GM12878 (cell line): Measurements from ENCODE around the gene NPM3. TPM values are rescaled to one million over a fixed set of nuclear protein-coding genes. Genes with fewer than 3 reads are reported as not detected.

Experiments
- ATAC-seq: fragments of 200-7000 bp; cut with Tn5 transposase; 3 replicates; pipeline ENCODE4 v1.9.1; 2020; ENCODE audit warnings: mild to moderate bottlenecking, moderate library complexity
- BruUV-seq: library from RNA; stranded (reverse); fragments of 400-500 nt; replicated peaks from 2 replicates; lab custom pipeline; 2021; lab: Mats Ljungman, UMichigan
- CTCF ChIA-PET: fragments of 300-600 bp; sonication (Branson Sonifier 250); formaldehyde crosslinking; extraction: SDS; loops from one replicate; lab custom pipeline; 2021; ENCODE audit warnings: inconsistent platforms; lab: Yijun Ruan, JAX
- POLR2A ChIA-PET: fragments of 350-600 bp; formaldehyde crosslinking; extraction: SDS; loops from one replicate; lab custom pipeline; 2021; ENCODE audit warnings: inconsistent platforms; lab: Charles Lee
- RAD21 ChIA-PET: fragments of 300-600 bp; sonication (Branson Sonifier 250); formaldehyde crosslinking; loops from one replicate; lab custom pipeline; 2023; ENCODE audit warnings: antibody characterized with exemption; ENCODE audit not compliant: unreplicated experiment; lab: Charles Lee
- SMC1A ChIA-PET: fragments of 300-600 bp; sonication (Branson Sonifier 250); formaldehyde crosslinking; loops from one replicate; lab custom pipeline; 2023; ENCODE audit not compliant: unreplicated experiment, uncharacterized antibody; lab: Charles Lee
- DNase-seq: peaks from one replicate; pipeline ENCODE4 v3.0.0-alpha.2; 2011; ENCODE audit warnings: low read depth, low spot score
- FAIRE-seq: peaks from 3 replicates; lab custom pipeline; 2011; peaks lifted over from hg19 to GRCh38; lab: Jason Lieb, UNC
- H2AFZ ChIP-seq: 2 replicates; pipeline ENCODE4 v1.6.0; 2011; ENCODE audit warnings: low read depth, low read length, control low read depth; ENCODE audit not compliant: control insufficient read depth
- H3K27ac ChIP-seq: 2 replicates; pipeline ENCODE4 v1.5.1; 2011; ENCODE audit warnings: control low read depth; ENCODE audit not compliant: control insufficient read depth, insufficient read depth
- H3K27me3 ChIP-seq, 2 experiments: replicated peaks in 1 of 2; 2 replicates each; pipeline versions ENCODE4 v1.6.0 to v1.6.1; 2011; ENCODE audit warnings: low read length in 1 of 2; ENCODE audit not compliant: control insufficient read depth in 2 of 2, insufficient read depth in 2 of 2
- H3K36me3 ChIP-seq, 2 experiments: 2 replicates each; pipeline ENCODE4 v1.5.1; 2011; ENCODE audit warnings: low read length in 1 of 2; ENCODE audit not compliant: control insufficient read depth in 2 of 2, insufficient read depth in 2 of 2
- H3K4me1 ChIP-seq: 2 replicates; pipeline ENCODE4 v1.6.1; 2011; ENCODE audit warnings: mild to moderate bottlenecking, low read length, moderate library complexity, mixed read lengths; ENCODE audit not compliant: control insufficient read depth, insufficient read depth
- H3K4me2 ChIP-seq: 2 replicates; pipeline ENCODE4 v1.6.0; 2011; ENCODE audit warnings: control low read depth; ENCODE audit not compliant: control insufficient read depth, insufficient read depth
- H3K4me3 ChIP-seq: fragments of 200-600 bp; sonication (generic); 2 replicates; pipeline ENCODE4 v1.5.1; 2016
- H3K79me2 ChIP-seq: 2 replicates; pipeline ENCODE4 v1.6.0; 2011; ENCODE audit warnings: low read length; ENCODE audit not compliant: control insufficient read depth, insufficient read depth
- H3K9ac ChIP-seq: 2 replicates; pipeline ENCODE4 v1.8.0; 2011; ENCODE audit warnings: low read length, control low read depth, mixed read lengths; ENCODE audit not compliant: control insufficient read depth, insufficient read depth
- H3K9me3 ChIP-seq: replicated peaks from 3 replicates; pipeline ENCODE4 v1.5.1; 2011; ENCODE audit warnings: mild to moderate bottlenecking, low read length; ENCODE audit not compliant: control insufficient read depth, insufficient read depth
- H4K20me1 ChIP-seq: 2 replicates; pipeline ENCODE4 v1.6.0; 2011; ENCODE audit not compliant: control insufficient read depth, insufficient read depth
- ASH2L ChIP-seq: fragments of 300-600, 200-600 bp; sonication (generic); IDR thresholded peaks from 2 replicates; pipeline ENCODE4 v1.6.1; 2017; ENCODE audit warnings: low read depth, mild to moderate bottlenecking, borderline replicate concordance
- CBX5 ChIP-seq: sonication (generic); IDR thresholded peaks from 2 replicates; pipeline ENCODE4 v1.6.1; 2016; ENCODE audit warnings: low read depth, moderate library complexity, mild to moderate bottlenecking, inconsistent platforms
- DPF2 ChIP-seq: fragments of 450-650 bp; IDR thresholded peaks from 2 replicates; pipeline ENCODE4 v1.6.1; 2017; ENCODE audit warnings: mild to moderate bottlenecking
- E2F8 ChIP-seq: fragments of 450-650 bp; IDR thresholded peaks from 2 replicates; pipeline ENCODE4 v1.6.1; 2018; ENCODE audit warnings: mild to moderate bottlenecking, low read depth, moderate library complexity; ENCODE audit not compliant: partially characterized antibody
- ELK1 ChIP-seq: IDR thresholded peaks from 2 replicates; pipeline ENCODE4 v1.6.1; 2012; ENCODE audit warnings: low read depth, low read length, improper control_type of control experiment
- NFIC ChIP-seq: IDR thresholded peaks from 2 replicates; pipeline ENCODE4 v1.6.1; 2012; ENCODE audit warnings: low read depth, mild to moderate bottlenecking, inconsistent platforms, low read length, moderate library complexity
- NR2C2 ChIP-seq: IDR thresholded peaks from 2 replicates; pipeline ENCODE4 v1.6.1; 2011; ENCODE audit warnings: borderline replicate concordance, low read depth; ENCODE audit not compliant: control insufficient read depth, insufficient read length
- PAX5 ChIP-seq: IDR thresholded peaks from 2 replicates; pipeline ENCODE4 v1.6.1; 2011; ENCODE audit warnings: low read depth, low read length, borderline replicate concordance
- RBBP5 ChIP-seq: fragments of 200-600 bp; sonication (generic); conservative IDR thresholded peaks from 2 replicates; pipeline ENCODE4 v1.6.1; 2016
- SREBF1 ChIP-seq: IDR thresholded peaks from 2 replicates; pipeline ENCODE4 v1.6.1; 2012; ENCODE audit warnings: mild to moderate bottlenecking, low read length
- ZBTB33 ChIP-seq: fragments of 450-650 bp; IDR thresholded peaks from 2 replicates; pipeline ENCODE4 v1.6.1; 2017; ENCODE audit warnings: mild to moderate bottlenecking
- WGBS: methylation state at CpG from one replicate; pipeline ENCODE4 v1.1.6; 2016; ENCODE audit warnings: low lambda C conversion rate; ENCODE audit not compliant: insufficient replicate concordance, insufficient coverage; ENCODE audit errors: missing lambda C conversion rate; 5-methylcytosine and 5-hydroxymethylcytosine counted together
- in situ Hi-C: fragments of 300-500 bp; cut with MboI; formaldehyde crosslinking; loops from 9 replicates; pipeline ENCODE4 v1.14.3; 2018; ENCODE audit warnings: mixed read lengths
- intact Hi-C: fragments of 100-400 bp; cut with micrococcal nuclease; formaldehyde crosslinking; loops from one replicate; pipeline ENCODE4 v1.14.2; 2022; ENCODE audit not compliant: unreplicated experiment
- polyA plus RNA-seq, 11 experiments: library from polyadenylated mRNA; depleted of rRNA in 4 of 11; unstranded in 6 of 11; stranded (reverse) in 5 of 11; fragments of >200 nt; fragmentation: Nextera tagmentation in 4 of 11; fragmentation: Illumina TruSeq in 1 of 11; extraction: Ambion mirVana in 4 of 11; extraction: Trizol in 1 of 11; gene quantifications; 1 replicate in 1 of 11; 2 replicates in 10 of 11; pipeline versions ENCODE4 v1.2.1 to v1.2.3, GENCODE V29; 2011 to 2016; ENCODE audit warnings: inconsistent platforms in 2 of 11, missing spikeins in 2 of 11, low read depth in 1 of 11
- total RNA-seq, 4 experiments: library from RNA; depleted of rRNA in 3 of 4; stranded (reverse); fragments of >200 nt in 3 of 4; fragmentation: Illumina TruSeq in 1 of 4; extraction: Trizol in 1 of 4; gene quantifications; 2 replicates each; pipeline versions ENCODE4 v1.2.1 to v1.2.3, GENCODE V29; 2013 to 2021

NPM3 gene
- total and polyA plus RNA-seq, 10 of the 15 experiments (the other 5 are each of a cell fraction or from before 2014, with no cell fraction given), result 13.0 to 171 (median 93.3) TPM

GRCh38 chr10:101768791-101769170 is 14.5 kb downstream of the NPM3 start (continued):
- no peak for TF ChIP-seq ZBTB33
- no peak for TF ChIP-seq NR2C2
- TF ChIP-seq NFIC, result no peak
- no peak for TF ChIP-seq ELK1
- TF ChIP-seq PAX5, result no peak
- TF ChIP-seq RBBP5, result no peak

GRCh38 chr10:101767966-101768790 is 15.1 kb downstream of the NPM3 start:
- Histone ChIP-seq H4K20me1 (no peaks in the 10 kb centered on the region), H3K9ac (no peak overlapping the region), H3K4me3 (no peak overlapping the region), H2AFZ (no peak overlapping the region), H3K27me3 (peaks cover 3% of the 10 kb centered on the region in 2 experiments; a peak in 3 of 4 replicates), H3K27ac (no peak overlapping the region), H3K79me2 (no peaks in the 10 kb centered on the region)
- CTCF ChIA-PET, result interaction anchor here (0.8 to 1.9 kb wide), 5 partner anchors 12 to 180 kb away, joined by 3 to 7 read pairs (median 3); partner anchors contain the start of genes DPCD, NPM3 and POLL
- in situ Hi-C loops, result no loop called here
- 34% methylated on average over 14 of the region's 14 CpGs for WGBS
- no peak for DNase-seq
- SMC1A ChIA-PET, result no interaction called here
- no TSS peak for BruUV-seq
- TF ChIP-seq ASH2L (no peak), DPF2 (no peak), CBX5 (no peak), E2F8 (no peak), SREBF1 (no peak)
- TF ChIP-seq, all 136 proteins: peak for 0
- intact Hi-C loops, result no loop called here
- ATAC-seq, result no peak
- Histone ChIP-seq H3K9me3 (no peaks in the 10 kb centered on the region), H3K4me2 (no peak overlapping the region), H3K4me1 (no peaks in the 10 kb centered on the region), H3K36me3 (no peaks in the 10 kb centered on the region)
- FAIRE-seq, result no peak
- RAD21 ChIA-PET, result interaction anchor here (0.7 to 1.5 kb wide), 2 partner anchors 64 to 166 kb away, joined by 3 to 4 read pairs; no protein-coding TSS in a partner anchor
- POLR2A ChIA-PET, result no interaction called here
